Stimulated activated CD4-positive, alpha-beta T cell treated with anti-CD3 and anti-CD28 coated beads, TNF-alpha, amount 100 ng/mL, for 4 hours (primary cell): ENCODE measurements around the gene PC.

ENCODE experiments used
- DNase-seq, 3 experiments: peaks; one replicate each; pipeline ENCODE4 v3.0.0-alpha.2; 2020; ENCODE audit warnings: low read depth in 3 of 3

The PC gene

GRCh38 chr11:66867425-66868040 is 90.7 kb downstream of the PC start:
- no peak for DNase-seq

- DNase-seq, result no peak
These were observed 91.6 kb downstream of the PC start for GRCh38 chr11:66866511-66866986.

- no peak for DNase-seq
These were observed 92.2 kb downstream of the PC start for GRCh38 chr11:66866007-66866406.

- no peak for DNase-seq
These were observed 93.1 kb downstream of the PC start for GRCh38 chr11:66864924-66865697.

GRCh38 chr11:66864172-66864901 is 93.8 kb downstream of the PC start:
- DNase-seq, result no peak

- DNase-seq, result no peak
These were observed 94.6 kb downstream of the PC start for GRCh38 chr11:66863428-66864125.

GRCh38 chr11:66862559-66863037 is 95.6 kb downstream of the PC start:
- DNase-seq, result no peak

GRCh38 chr11:66861774-66862558 is 96.2 kb downstream of the PC start:
- no peak for DNase-seq

GRCh38 chr11:66861038-66861773 is 97.0 kb downstream of the PC start:
- DNase-seq, result no peak

- DNase-seq, result no peak
These were observed 97.7 kb downstream of the PC start for GRCh38 chr11:66860449-66860831.

- no peak for DNase-seq
These were observed 98.3 kb downstream of the PC start for GRCh38 chr11:66859686-66860448.

- DNase-seq, result no peak
These were observed 99.1 kb downstream of the PC start for GRCh38 chr11:66858939-66859685.

- no peak for DNase-seq
These were observed 99.8 kb downstream of the PC start for GRCh38 chr11:66858186-66858938.

- no peak for DNase-seq
These were observed 100.3 kb downstream of the PC start for GRCh38 chr11:66857927-66858185.

GRCh38 chr11:66857234-66857926 is 100.8 kb downstream of the PC start:
- no peak for DNase-seq

GRCh38 chr11:66856496-66857233 is 101.5 kb downstream of the PC start, which contains the start of gene LRFN4:
Gene LRFN4, plus strand, starts transcription at chr11:66857064. Its CDS starts 681 bp downstream, at chr11:66857745.
- peak; percentile 48 to 67 (median 57) for DNase-seq
